Activated T-cell treated with anti-CD3 and anti-CD28 coated beads, Interleukin-2, amount 50 U/mL, for 72 hours (primary cell): ENCODE results near the gene MEMO1. TPM values are rescaled to one million over a fixed set of nuclear protein-coding genes. Genes with fewer than 3 reads are reported as not detected.

Experiments used
- total RNA-seq, 2 donors: library from RNA; stranded (reverse); gene quantifications; one replicate each; pipeline ENCODE4 v1.2.3, GENCODE V29; 2022

The MEMO1 gene
- total RNA-seq, 2 donors from 2014 or later = 45.9 to 47.7 TPM

Other genes with a start within 250 kb of the MEMO1 start
- gene DPY30, start 28.8 kb upstream of the MEMO1 start, total RNA-seq = 10 to 100 TPM; 59.1 to 70.9 TPM
- gene SPAST, start 52.5 kb upstream of the MEMO1 start, total RNA-seq = 10 to 100 TPM; 24.8 to 28.6 TPM
- gene SLC30A6, start 154.9 kb upstream of the MEMO1 start, total RNA-seq = 10 to 100 TPM; 18.6 to 21.5 TPM